ENCODE data around the gene RAPH1. TPM values are rescaled to one million over a fixed set of nuclear protein-coding genes. Genes with fewer than 3 reads are reported as not detected.
A peak's percentile ranks its signal among the peaks of the same experiment; 100 is the strongest.

RAPH1 gene
- total and polyA plus RNA-seq, 12 donors = 3.1 to 20.6 (median 15.9) TPM

- 96 to 100% methylated on average over 1 of the region's 1 CpG for WGBS, 2 donors
- no peak for ATAC-seq
- Histone ChIP-seq H3K4me3 (no peak overlapping the region), H3K36me3 (no peaks in the 10 kb centered on the region), H3K4me1 (peaks cover 0 to 15% (median 0%) of the 10 kb centered on the region in 9 donors), H3K27ac (no peak overlapping the region), H3K27me3 (no peaks in the 10 kb centered on the region), H3K9me3 (no peaks in the 10 kb centered on the region)
- no peak for DNase-seq
- TF ChIP-seq, protein P1, sequence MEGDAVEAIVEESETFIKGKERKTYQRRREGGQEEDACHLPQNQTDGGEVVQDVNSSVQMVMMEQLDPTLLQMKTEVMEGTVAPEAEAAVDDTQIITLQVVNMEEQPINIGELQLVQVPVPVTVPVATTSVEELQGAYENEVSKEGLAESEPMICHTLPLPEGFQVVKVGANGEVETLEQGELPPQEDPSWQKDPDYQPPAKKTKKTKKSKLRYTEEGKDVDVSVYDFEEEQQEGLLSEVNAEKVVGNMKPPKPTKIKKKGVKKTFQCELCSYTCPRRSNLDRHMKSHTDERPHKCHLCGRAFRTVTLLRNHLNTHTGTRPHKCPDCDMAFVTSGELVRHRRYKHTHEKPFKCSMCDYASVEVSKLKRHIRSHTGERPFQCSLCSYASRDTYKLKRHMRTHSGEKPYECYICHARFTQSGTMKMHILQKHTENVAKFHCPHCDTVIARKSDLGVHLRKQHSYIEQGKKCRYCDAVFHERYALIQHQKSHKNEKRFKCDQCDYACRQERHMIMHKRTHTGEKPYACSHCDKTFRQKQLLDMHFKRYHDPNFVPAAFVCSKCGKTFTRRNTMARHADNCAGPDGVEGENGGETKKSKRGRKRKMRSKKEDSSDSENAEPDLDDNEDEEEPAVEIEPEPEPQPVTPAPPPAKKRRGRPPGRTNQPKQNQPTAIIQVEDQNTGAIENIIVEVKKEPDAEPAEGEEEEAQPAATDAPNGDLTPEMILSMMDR (IDR thresholded peaks at IDR 0.05) = no peak
- intact Hi-C loops (cut with DNase I) = no loop called here
These were observed 18.7 kb upstream of the RAPH1 start for GRCh38 chr2:203553784-203554183.

GRCh38 chr2:203551778-203552177 is 16.7 kb upstream of the RAPH1 start:
- ATAC-seq (peak in 2 of 8 donors; percentile 35 to 46), DNase-seq (no peak)
- intact Hi-C loops (cut with DNase I) = no loop called here

DNA sequence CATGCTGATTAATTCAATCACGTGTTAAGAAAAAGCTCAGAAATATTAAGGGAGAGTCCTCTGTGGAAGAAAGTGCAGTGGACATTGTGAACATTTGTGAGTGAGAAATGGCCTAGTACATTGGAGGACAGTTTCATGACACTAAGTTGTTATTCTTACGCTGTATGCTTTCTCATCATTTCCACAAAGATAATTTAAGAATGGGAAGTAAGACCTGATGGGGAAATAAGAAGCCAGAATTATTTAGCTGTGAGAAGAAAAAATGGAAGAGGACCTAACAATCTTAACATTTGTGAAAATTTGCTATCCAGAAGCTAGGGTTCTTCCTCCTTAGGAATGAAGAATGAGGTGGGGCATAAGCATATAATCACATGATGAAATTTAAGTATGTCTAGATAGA is 15.2 kb upstream of the RAPH1 start:
- no peak overlapping the region for H3K27ac ChIP-seq
- no peaks in the 10 kb centered on the region for H3K36me3 ChIP-seq
- H3K9me3 ChIP-seq = no peaks in the 10 kb centered on the region
- H3K4me3 ChIP-seq = no peak overlapping the region
- H3K27me3 ChIP-seq = no peaks in the 10 kb centered on the region
- peaks cover 0 to 15% (median 0%) of the 10 kb centered on the region in 9 donors for H3K4me1 ChIP-seq
- intact Hi-C loops (cut with DNase I) = no loop called here
- WGBS, 2 donors = 91 to 94% methylated on average over 2 of the region's 2 CpGs
- TF ChIP-seq, protein P1 (IDR thresholded peaks at IDR 0.05) = no peak
- no peak for DNase-seq
- ATAC-seq = no peak

More at GRCh38 chr2:203551778-203552177, 16.7 kb upstream of the RAPH1 start:
- Histone ChIP-seq H3K4me1 (peaks cover 0 to 15% (median 0%) of the 10 kb centered on the region in 9 donors), H3K4me3 (no peak overlapping the region), H3K27me3 (no peaks in the 10 kb centered on the region), H3K27ac (no peak overlapping the region), H3K36me3 (no peaks in the 10 kb centered on the region), H3K9me3 (no peaks in the 10 kb centered on the region)
- TF ChIP-seq, protein P1 (IDR thresholded peaks at IDR 0.05) = no peak
- WGBS, 2 donors = 73 to 77% methylated on average over 3 of the region's 3 CpGs

DNA sequence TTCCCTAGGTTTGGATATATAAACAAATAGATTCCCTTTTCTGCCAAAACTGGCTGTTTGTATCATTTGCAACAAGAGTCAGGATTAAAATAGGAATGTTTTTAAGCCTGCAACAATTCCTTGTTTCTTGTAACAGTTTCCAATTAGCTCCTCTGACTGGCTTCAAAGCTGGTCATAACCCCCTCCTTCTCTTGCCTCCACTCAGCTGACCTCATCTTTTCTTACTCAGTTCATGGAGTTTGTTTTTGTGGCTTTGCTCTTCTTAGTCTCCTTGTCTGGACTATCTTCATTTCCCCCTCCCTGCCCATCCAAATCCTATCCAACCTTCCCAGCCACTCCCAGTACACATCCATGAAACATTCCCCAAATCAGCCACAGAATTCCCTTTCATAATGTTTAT is 14.3 kb upstream of the RAPH1 start:
- peaks cover 0 to 15% (median 0%) of the 10 kb centered on the region in 9 donors for H3K4me1 ChIP-seq
- ATAC-seq (no peak), DNase-seq (no peak)
- H3K36me3 ChIP-seq = no peaks in the 10 kb centered on the region
- TF ChIP-seq, protein P1 (IDR thresholded peaks at IDR 0.05) = no peak
- no peaks in the 10 kb centered on the region for H3K27me3 ChIP-seq
- H3K9me3 ChIP-seq = no peaks in the 10 kb centered on the region
- intact Hi-C loops (cut with DNase I) = no loop called here
- no peak overlapping the region for H3K27ac ChIP-seq
- H3K4me3 ChIP-seq = no peak overlapping the region

Data from heart right ventricle (tissue), 16 donors.